SK-N-SH (cell line): ENCODE data around the gene RAB8B. TPM values are rescaled to one million over a fixed set of nuclear protein-coding genes. Genes with fewer than 3 reads are reported as not detected.

Experiments used
- CTCF ChIA-PET: fragments of 300-600, 350-600 bp; formaldehyde crosslinking; extraction: SDS; loops from one replicate; lab custom pipeline; 2021; lab: Yijun Ruan, JAX
- POLR2A ChIA-PET: fragments of 350-600 bp; sonication (Branson Sonifier 250); formaldehyde crosslinking; extraction: SDS; loops from one replicate; lab custom pipeline; 2020; ENCODE audit warnings: antibody characterized with exemption, inconsistent platforms; lab: Yijun Ruan, JAX
- DNase-seq: peaks from one replicate; pipeline ENCODE4 v3.0.0; 2012
- H2AFZ ChIP-seq: fragments of 200-600 bp; sonication (generic); 2 replicates; pipeline ENCODE4 v1.8.1; 2016; ENCODE audit warnings: antibody characterized with exemption, mild to moderate bottlenecking, low read depth
- H3F3A ChIP-seq: fragments of 200-600 bp; sonication (generic); replicated peaks from 2 replicates; pipeline ENCODE3; 2016; ENCODE audit warnings: antibody characterized with exemption, mild to moderate bottlenecking; ENCODE audit not compliant: insufficient read depth
- H3K27ac ChIP-seq, 2 experiments: fragments of 200-500 bp in 1 of 2; fragments of 200-600 bp in 1 of 2; sonication (Bioruptor generic) in 1 of 2; sonication (generic), shearing (Covaris generic) in 1 of 2; 2 replicates each; pipeline versions ENCODE4 v1.5.1 to v1.6.1; 2014 to 2016; ENCODE audit warnings: low read depth in 2 of 2, inconsistent platforms in 1 of 2, low read length in 1 of 2, mild to moderate bottlenecking in 1 of 2, mixed read lengths in 1 of 2
- H3K27me3 ChIP-seq: fragments of 200-600 bp; sonication (generic), shearing (Covaris generic); 2 replicates; pipeline ENCODE4 v1.6.1; 2016; ENCODE audit warnings: mixed run types; ENCODE audit not compliant: insufficient read depth
- H3K36me3 ChIP-seq, 2 experiments: fragments of 200-500 bp in 1 of 2; fragments of 200-600 bp in 1 of 2; sonication (Bioruptor generic) in 1 of 2; sonication (generic) in 1 of 2; replicated peaks in 1 of 2; 2 replicates each; pipeline versions ENCODE3 to v1.5.1; 2014 to 2016; ENCODE audit warnings: low read length in 1 of 2, mild to moderate bottlenecking in 1 of 2; ENCODE audit not compliant: insufficient read depth in 2 of 2, control insufficient read depth in 1 of 2
- H3K4me1 ChIP-seq, 2 experiments: fragments of 200-500 bp in 1 of 2; fragments of 200-600 bp in 1 of 2; sonication (Bioruptor generic) in 1 of 2; sonication (generic), shearing (Covaris generic) in 1 of 2; 2 replicates each; pipeline versions ENCODE4 v1.5.1 to v1.6.1; 2014 to 2016; ENCODE audit warnings: low read depth in 1 of 2, low read length in 1 of 2, mixed run types in 1 of 2; ENCODE audit not compliant: insufficient read depth in 2 of 2, control insufficient read depth in 1 of 2
- H3K4me2 ChIP-seq: fragments of 200-600 bp; sonication (generic), shearing (Covaris generic); 2 replicates; pipeline ENCODE4 v1.6.1; 2017; ENCODE audit warnings: mixed run types
- H3K4me3 ChIP-seq, 2 experiments: fragments of 200-500 bp in 1 of 2; fragments of 200-600 bp in 1 of 2; sonication (Bioruptor generic) in 1 of 2; sonication (generic), shearing (Covaris generic) in 1 of 2; 2 replicates each; pipeline versions ENCODE4 v1.5.1 to v1.8.1; 2014 to 2016; ENCODE audit warnings: low read depth in 2 of 2, inconsistent platforms in 1 of 2, low read length in 1 of 2, mild to moderate bottlenecking in 1 of 2, mixed read lengths in 1 of 2, moderate library complexity in 1 of 2
- H3K79me2 ChIP-seq: fragments of 200-600 bp; sonication (generic); 2 replicates; pipeline ENCODE4 v1.8.1; 2017; ENCODE audit warnings: mild to moderate bottlenecking; ENCODE audit not compliant: insufficient read depth
- H3K9ac ChIP-seq: fragments of 200-600 bp; sonication (generic); 2 replicates; pipeline ENCODE4 v1.6.1; 2017; ENCODE audit warnings: mixed run types
- H3K9me2 ChIP-seq: fragments of 200-600 bp; sonication (generic); 2 replicates; pipeline ENCODE4 v1.6.1; 2017; ENCODE audit warnings: mixed run types
- H3K9me3 ChIP-seq: fragments of 200-600 bp; sonication (generic); 2 replicates; pipeline ENCODE4 v1.6.1; 2017; ENCODE audit warnings: mixed run types, mild to moderate bottlenecking, moderate library complexity
- H4K20me1 ChIP-seq: fragments of 200-600 bp; sonication (generic); 2 replicates; pipeline ENCODE4 v1.6.1; 2017; ENCODE audit warnings: mild to moderate bottlenecking, mixed run types; ENCODE audit not compliant: insufficient read depth
- CHD2 ChIP-seq: fragments of 150-350 bp; IDR thresholded peaks from 2 replicates; pipeline ENCODE4 v1.6.1; 2018; ENCODE audit warnings: low read length; ENCODE audit not compliant: partially characterized antibody
- GABPA ChIP-seq: IDR thresholded peaks from 2 replicates; pipeline ENCODE4 v1.4.0; 2012; ENCODE audit warnings: low read depth, mild to moderate bottlenecking
- JUND ChIP-seq: IDR thresholded peaks from 2 replicates; pipeline ENCODE4 v1.4.0; 2012
- MEF2A ChIP-seq: IDR thresholded peaks from 2 replicates; pipeline ENCODE4 v1.4.0; 2012; ENCODE audit warnings: low read depth, borderline replicate concordance
- MXI1 ChIP-seq: IDR thresholded peaks from 2 replicates; pipeline ENCODE4 v1.6.1; 2012; ENCODE audit warnings: mild to moderate bottlenecking, low read depth, low read length, improper control_type of control experiment
- NFIC ChIP-seq: IDR thresholded peaks from 2 replicates; pipeline ENCODE4 v1.4.0; 2012; ENCODE audit warnings: borderline replicate concordance
- NRF1 ChIP-seq: IDR thresholded peaks from 2 replicates; pipeline ENCODE4 v1.6.1; 2012; ENCODE audit warnings: low read depth, mild to moderate bottlenecking, low read length
- POLR2AphosphoS5 ChIP-seq: IDR thresholded peaks from 2 replicates; pipeline ENCODE4 v1.6.1; 2012; ENCODE audit warnings: low read depth, low read length
- RXRA ChIP-seq: IDR thresholded peaks from 2 replicates; pipeline ENCODE4 v1.4.0; 2012; ENCODE audit warnings: low read depth, mild to moderate bottlenecking, borderline replicate concordance
- SIN3A ChIP-seq: IDR thresholded peaks from 2 replicates; pipeline ENCODE4 v1.6.1; 2012; ENCODE audit warnings: low read depth, mild to moderate bottlenecking, low read length, moderate library complexity, borderline replicate concordance
- TCF12 ChIP-seq: IDR thresholded peaks from 2 replicates; pipeline ENCODE4 v1.4.0; 2012
- YY1 ChIP-seq: IDR thresholded peaks from 2 replicates; pipeline ENCODE4 v1.4.0; 2012; ENCODE audit warnings: low read depth, mild to moderate bottlenecking
- ZBTB33 ChIP-seq: IDR thresholded peaks from 2 replicates; pipeline ENCODE4 v1.4.0; 2012; ENCODE audit warnings: low read depth, borderline replicate concordance
- WGBS: methylation state at CpG from one replicate; pipeline ENCODE4 v1.1.6; 2017; ENCODE audit warnings: low lambda C conversion rate; 5-methylcytosine and 5-hydroxymethylcytosine counted together
- polyA plus RNA-seq, 3 experiments: library from polyadenylated mRNA; depleted of rRNA; stranded (reverse); fragments of >200 nt; gene quantifications; 2 replicates each; pipeline ENCODE4 v1.2.3, GENCODE V29; 2012
- TF ChIP-seq, protein P1 (sequence below): IDR thresholded peaks from 2 replicates; pipeline ENCODE4 v1.4.0; 2012; ENCODE audit warnings: low read depth
- TF ChIP-seq, protein P2 (sequence below): IDR thresholded peaks from 2 replicates; pipeline ENCODE4 v1.6.1; 2012; ENCODE audit warnings: mild to moderate bottlenecking, low read depth, low read length, moderate library complexity
- TF ChIP-seq, protein P3 (sequence below): IDR thresholded peaks from 2 replicates; pipeline ENCODE4 v1.4.0; 2012; ENCODE audit warnings: low read depth, borderline replicate concordance
- TF ChIP-seq, protein P4 (sequence below): fragments of 150-350 bp; IDR thresholded peaks from 2 replicates; pipeline ENCODE4 v1.6.1; 2017; ENCODE audit warnings: antibody characterized with exemption, low read length, low read depth, borderline replicate concordance

The RAB8B gene
- polyA plus RNA-seq, 1 of the 3 experiments (the other 2 are of a cell fraction): 5.4 TPM

DNA sequence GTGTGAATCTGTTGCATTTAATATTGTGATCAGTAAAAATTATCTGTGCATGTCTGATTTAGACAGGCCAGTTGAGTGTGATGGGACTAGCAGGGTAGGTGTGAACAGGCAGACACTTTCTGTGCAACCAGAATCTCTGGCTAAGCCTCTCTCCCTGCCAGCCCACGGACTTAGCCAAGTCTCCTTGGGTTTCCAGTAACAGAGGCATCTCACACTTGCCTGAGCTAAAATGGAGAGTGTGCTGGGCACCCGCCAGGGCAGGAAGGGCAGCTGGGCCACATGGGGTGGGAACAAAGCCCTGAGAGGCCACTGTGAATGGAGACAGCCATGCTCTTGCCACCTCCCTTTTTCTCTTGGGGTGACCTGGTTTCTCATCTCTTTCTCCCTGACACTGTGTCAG, 19.6 kb upstream of the RAB8B start:
- no peak for DNase-seq
- Histone ChIP-seq H3K27ac (no peak overlapping the region), H3K9ac (no peak overlapping the region), H3K27me3 (no peaks in the 10 kb centered on the region), H2AFZ (no peak overlapping the region)
- TF ChIP-seq NFIC (no peak), GABPA (no peak), CHD2 (no peak), TCF12 (no peak), NRF1 (no peak), YY1 (no peak)
- TF ChIP-seq, protein P1, sequence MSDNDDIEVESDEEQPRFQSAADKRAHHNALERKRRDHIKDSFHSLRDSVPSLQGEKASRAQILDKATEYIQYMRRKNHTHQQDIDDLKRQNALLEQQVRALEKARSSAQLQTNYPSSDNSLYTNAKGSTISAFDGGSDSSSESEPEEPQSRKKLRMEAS: no peak
- TF ChIP-seq, protein P2, sequence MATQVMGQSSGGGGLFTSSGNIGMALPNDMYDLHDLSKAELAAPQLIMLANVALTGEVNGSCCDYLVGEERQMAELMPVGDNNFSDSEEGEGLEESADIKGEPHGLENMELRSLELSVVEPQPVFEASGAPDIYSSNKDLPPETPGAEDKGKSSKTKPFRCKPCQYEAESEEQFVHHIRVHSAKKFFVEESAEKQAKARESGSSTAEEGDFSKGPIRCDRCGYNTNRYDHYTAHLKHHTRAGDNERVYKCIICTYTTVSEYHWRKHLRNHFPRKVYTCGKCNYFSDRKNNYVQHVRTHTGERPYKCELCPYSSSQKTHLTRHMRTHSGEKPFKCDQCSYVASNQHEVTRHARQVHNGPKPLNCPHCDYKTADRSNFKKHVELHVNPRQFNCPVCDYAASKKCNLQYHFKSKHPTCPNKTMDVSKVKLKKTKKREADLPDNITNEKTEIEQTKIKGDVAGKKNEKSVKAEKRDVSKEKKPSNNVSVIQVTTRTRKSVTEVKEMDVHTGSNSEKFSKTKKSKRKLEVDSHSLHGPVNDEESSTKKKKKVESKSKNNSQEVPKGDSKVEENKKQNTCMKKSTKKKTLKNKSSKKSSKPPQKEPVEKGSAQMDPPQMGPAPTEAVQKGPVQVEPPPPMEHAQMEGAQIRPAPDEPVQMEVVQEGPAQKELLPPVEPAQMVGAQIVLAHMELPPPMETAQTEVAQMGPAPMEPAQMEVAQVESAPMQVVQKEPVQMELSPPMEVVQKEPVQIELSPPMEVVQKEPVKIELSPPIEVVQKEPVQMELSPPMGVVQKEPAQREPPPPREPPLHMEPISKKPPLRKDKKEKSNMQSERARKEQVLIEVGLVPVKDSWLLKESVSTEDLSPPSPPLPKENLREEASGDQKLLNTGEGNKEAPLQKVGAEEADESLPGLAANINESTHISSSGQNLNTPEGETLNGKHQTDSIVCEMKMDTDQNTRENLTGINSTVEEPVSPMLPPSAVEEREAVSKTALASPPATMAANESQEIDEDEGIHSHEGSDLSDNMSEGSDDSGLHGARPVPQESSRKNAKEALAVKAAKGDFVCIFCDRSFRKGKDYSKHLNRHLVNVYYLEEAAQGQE: no peak
- TF ChIP-seq, all 33 proteins: peak for 0
- Histone ChIP-seq H3K4me3 (no peak overlapping the region), H3K9me2 (no peaks in the 10 kb centered on the region), H3K36me3 (no peaks in the 10 kb centered on the region), H3K4me2 (no peak overlapping the region), H3F3A (no peaks in the 10 kb centered on the region), H4K20me1 (no peaks in the 10 kb centered on the region), H3K9me3 (no peaks in the 10 kb centered on the region), H3K79me2 (no peaks in the 10 kb centered on the region), H3K4me1 (no peaks in the 10 kb centered on the region; a peak in 1 of 4 replicates)
- POLR2A ChIA-PET: no interaction called here
- CTCF ChIA-PET: no interaction called here
- 93% methylated on average over 2 of the region's 2 CpGs for WGBS

GRCh38 chr15:63172376-63172775, 17.0 kb upstream of the RAB8B start:
- CTCF ChIA-PET: interaction anchor here (1.3 kb wide), 1 partner anchor 52 kb away, joined by 3 read pairs; no protein-coding TSS in a partner anchor
- Histone ChIP-seq H3K36me3 (no peaks in the 10 kb centered on the region), H3K4me1 (no peaks in the 10 kb centered on the region), H3K27ac (no peak overlapping the region), H3F3A (no peaks in the 10 kb centered on the region), H3K9ac (no peak overlapping the region), H3K4me3 (no peak overlapping the region), H4K20me1 (no peaks in the 10 kb centered on the region), H3K27me3 (no peaks in the 10 kb centered on the region), H3K79me2 (no peaks in the 10 kb centered on the region), H2AFZ (no peak overlapping the region), H3K9me2 (no peaks in the 10 kb centered on the region), H3K4me2 (no peak overlapping the region), H3K9me3 (no peaks in the 10 kb centered on the region)
- POLR2A ChIA-PET: no interaction called here
- 94% methylated on average over 5 of the region's 5 CpGs for WGBS
- no peak for DNase-seq
- no peak for TF ChIP-seq MXI1
- TF ChIP-seq JUND: no peak
- TF ChIP-seq, protein P3, sequence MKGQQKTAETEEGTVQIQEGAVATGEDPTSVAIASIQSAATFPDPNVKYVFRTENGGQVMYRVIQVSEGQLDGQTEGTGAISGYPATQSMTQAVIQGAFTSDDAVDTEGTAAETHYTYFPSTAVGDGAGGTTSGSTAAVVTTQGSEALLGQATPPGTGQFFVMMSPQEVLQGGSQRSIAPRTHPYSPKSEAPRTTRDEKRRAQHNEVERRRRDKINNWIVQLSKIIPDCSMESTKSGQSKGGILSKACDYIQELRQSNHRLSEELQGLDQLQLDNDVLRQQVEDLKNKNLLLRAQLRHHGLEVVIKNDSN: no peak
- no peak for TF ChIP-seq MEF2A
- no peak for TF ChIP-seq SIN3A
- TF ChIP-seq RXRA: no peak
- TF ChIP-seq, protein P4, sequence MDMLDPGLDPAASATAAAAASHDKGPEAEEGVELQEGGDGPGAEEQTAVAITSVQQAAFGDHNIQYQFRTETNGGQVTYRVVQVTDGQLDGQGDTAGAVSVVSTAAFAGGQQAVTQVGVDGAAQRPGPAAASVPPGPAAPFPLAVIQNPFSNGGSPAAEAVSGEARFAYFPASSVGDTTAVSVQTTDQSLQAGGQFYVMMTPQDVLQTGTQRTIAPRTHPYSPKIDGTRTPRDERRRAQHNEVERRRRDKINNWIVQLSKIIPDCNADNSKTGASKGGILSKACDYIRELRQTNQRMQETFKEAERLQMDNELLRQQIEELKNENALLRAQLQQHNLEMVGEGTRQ: no peak
- TF ChIP-seq ZBTB33: no peak
- TF ChIP-seq, protein P2: no peak
- TF ChIP-seq POLR2AphosphoS5: no peak
